Inflammatory macrophage treated with lipopolysaccharide for 1 hour (primary cell): Measurements from ENCODE around the gene MACC1.

Experiments used
- DNase-seq, 2 donors: peaks; one replicate each; pipeline ENCODE4 v3.0.0-alpha.2; 2020 to 2022

MACC1 gene, protein sequence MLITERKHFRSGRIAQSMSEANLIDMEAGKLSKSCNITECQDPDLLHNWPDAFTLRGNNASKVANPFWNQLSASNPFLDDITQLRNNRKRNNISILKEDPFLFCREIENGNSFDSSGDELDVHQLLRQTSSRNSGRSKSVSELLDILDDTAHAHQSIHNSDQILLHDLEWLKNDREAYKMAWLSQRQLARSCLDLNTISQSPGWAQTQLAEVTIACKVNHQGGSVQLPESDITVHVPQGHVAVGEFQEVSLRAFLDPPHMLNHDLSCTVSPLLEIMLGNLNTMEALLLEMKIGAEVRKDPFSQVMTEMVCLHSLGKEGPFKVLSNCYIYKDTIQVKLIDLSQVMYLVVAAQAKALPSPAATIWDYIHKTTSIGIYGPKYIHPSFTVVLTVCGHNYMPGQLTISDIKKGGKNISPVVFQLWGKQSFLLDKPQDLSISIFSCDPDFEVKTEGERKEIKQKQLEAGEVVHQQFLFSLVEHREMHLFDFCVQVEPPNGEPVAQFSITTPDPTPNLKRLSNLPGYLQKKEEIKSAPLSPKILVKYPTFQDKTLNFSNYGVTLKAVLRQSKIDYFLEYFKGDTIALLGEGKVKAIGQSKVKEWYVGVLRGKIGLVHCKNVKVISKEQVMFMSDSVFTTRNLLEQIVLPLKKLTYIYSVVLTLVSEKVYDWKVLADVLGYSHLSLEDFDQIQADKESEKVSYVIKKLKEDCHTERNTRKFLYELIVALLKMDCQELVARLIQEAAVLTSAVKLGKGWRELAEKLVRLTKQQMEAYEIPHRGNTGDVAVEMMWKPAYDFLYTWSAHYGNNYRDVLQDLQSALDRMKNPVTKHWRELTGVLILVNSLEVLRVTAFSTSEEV

DNA sequence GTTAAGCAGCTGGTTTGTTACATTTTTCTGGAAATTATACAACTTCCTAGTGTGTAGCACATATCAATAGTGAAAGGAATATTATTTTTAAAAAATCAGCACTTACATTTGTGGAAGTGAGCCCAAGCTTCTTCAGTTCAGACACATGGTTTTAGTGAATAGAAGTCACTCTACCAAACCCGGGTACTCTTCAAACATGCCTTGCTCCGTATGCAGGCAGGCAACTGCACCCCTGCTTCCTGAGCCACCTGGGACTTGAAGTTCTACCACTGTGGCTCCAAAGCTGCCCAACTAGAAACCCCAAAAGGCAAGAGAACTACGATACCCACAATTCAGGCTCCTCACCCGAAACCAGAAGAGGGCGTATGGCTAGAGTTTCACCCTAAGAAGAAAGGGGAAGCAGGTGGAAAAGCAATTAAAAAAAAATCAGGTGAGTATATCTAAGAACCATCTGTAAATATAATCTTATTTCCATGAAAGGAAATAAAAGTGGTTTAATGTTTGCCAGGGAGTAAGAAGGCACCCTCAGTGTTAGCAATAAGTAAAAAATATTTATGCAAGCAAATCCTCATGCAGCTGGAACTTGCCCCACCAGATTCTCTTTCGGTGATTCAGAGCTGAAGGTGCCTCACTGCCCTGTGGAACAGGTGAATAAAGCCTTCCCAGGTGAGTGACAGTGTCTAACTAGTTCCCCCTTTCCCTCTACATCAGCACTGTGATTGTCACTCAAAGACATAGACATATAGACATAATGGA is at the start of gene MACC1:
MACC1 (minus strand) TSS at position 192 of the 756 bp plus-strand sequence. CDS start 55,522 bp downstream, outside the sequence.
- peak; percentile 40 to 51 for DNase-seq

DNA sequence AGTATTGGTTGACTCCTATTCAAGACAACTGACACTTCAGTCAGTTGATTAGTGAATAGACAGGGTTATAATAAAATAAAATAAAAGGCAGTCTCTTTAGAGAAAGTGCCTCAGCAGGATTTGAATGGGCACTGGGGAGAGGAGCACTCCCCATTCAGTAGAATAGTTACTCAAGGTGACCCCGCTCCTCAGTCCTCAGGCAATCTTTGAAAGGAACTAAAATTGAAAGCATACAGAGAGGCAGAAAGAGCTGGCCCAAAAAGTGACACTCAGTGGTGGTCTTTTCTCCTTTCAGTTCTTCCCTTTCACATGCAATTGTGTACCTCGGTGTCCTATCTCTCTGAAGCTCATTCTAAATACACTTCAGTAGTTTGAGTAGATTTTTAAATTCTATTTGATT is 47.4 kb upstream of the MACC1 start:
- DNase-seq: no peak

GRCh38 chr7:20260223-20260622 is 43.0 kb upstream of the MACC1 start:
- DNase-seq: no peak

- no peak for DNase-seq
Measured at GRCh38 chr7:20257212-20257611, 40.0 kb upstream of the MACC1 start.

GRCh38 chr7:20249920-20250319 is 32.7 kb upstream of the MACC1 start:
- DNase-seq: no peak

- no peak for DNase-seq
Measured at GRCh38 chr7:20249376-20249775, 32.2 kb upstream of the MACC1 start.

GRCh38 chr7:20246236-20246635 is 29.1 kb upstream of the MACC1 start:
- no peak for DNase-seq

DNA sequence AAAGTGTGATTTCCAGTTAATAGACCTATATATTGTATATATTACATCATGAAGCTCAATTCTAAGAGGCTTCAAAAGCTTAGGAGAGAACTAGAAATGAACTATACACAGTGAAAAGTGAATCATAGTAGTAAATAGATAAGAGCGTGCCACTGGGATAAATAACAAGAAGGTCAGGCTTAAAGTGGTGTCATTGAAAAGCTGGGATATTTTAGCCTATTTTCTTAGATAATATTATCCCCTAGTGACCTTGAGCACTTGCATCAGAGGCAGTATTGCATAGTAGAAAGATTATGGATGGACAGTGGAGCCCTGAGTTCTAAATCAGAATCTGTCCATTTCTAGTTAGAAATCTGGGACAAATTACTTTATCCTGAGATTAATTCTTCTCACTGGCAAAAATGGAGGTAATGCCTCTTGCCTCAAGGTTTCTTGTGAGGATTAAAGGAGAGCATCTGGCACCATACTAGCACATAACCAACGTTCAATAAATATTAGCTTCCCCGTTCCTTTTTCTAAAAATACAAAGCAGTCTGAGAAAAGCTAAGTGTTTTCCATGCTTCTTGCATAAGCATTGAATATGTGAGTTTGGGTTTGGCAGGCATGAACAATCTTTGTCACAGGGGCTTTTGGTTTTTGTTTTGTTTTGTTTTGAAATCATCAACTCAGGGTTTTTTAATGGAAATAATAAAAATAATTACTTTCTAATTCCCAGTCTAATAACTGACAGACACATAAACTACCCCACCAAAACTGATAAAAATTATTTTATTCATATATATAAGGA is 27.3 kb upstream of the MACC1 start:
- DNase-seq: peak in 1 of 2 donors; percentile 34

DNA sequence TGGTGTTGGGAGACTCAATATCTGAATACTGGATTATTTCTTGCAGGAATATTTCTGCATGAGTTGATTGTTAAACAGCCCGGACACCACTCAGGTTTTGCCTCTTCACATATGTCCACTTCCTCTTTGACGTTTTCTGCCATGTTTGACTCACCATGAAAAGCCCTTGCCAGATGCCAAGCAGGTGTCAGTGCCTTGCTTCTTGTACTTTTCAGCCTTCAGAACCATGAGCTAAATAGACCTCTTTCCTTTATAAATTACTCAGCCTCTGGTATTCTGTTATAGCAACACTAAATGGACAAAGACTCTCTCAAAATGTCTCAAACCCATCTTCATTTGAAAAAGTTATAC is 24.7 kb upstream of the MACC1 start:
- no peak for DNase-seq

DNA sequence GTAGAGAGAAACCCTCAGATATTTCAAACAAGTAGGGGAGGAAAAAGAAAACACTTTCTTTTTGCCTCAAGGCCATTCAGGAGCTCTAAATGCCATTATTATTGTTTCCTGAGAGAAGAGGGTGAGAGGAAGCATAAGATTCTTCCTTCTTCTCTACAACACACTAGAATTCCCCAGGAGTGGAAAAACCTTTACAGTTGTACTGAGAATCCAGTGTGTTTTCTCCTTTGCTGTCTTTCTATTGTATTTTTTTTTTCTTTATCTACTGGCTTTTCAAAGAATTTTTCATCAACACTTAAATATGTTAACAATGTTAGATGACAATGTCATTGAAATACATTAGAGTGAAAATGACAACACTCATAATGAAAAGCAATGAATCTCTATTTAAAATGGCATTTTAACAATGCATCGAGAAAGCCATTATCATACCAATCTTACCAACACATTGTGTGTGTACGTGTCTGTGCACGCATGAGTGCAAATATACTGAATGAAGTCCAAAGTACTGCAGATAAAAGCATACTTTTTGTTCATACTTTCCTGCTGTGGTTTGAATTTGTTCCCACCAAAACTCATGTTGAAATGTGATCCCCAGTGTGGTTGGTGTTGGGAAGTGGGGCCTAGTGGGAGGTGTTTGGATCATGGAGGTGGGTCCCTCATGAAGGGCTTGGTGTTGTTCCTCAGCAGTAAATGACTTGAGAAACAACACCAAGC is 24.2 kb upstream of the MACC1 start:
- DNase-seq: no peak

DNA sequence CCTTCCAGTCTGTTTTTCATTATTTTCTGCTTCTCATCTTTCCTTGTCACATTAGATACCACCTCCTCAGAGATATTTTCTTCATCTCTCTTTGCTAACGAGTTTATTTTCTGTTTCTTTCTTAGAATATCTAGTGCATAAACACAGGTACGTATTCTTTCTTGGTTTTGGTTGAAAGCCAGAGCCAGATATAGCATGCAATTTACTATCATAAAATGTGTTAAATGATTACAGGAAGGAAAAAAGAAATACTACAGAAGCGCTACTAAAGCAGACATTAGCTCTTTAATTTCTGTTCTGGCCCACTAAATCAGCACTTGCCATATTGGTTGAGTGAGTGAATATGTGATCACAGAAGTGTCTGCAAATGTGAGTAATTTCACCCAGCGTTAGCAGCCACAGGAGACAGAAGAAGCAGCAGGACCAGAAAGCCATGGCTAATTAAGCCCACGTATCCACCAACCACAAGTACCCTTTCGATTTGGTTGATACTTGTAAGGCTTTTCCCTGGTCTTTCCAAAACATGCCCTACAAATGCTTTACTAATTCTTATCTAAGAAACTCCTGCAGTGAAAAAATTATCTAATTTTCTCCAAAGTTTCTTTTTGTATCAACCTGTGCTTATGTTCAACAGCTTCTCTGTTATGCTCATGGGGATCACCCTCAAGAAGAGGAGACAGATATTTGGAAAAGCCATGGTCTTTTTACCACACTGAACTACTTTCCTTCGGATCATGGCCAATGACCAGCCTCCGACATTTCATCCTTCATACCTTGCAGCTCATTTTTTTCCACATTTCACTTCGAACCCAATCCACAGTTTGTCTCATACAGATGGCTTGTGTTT is 23.1 kb upstream of the MACC1 start:
- DNase-seq: no peak

DNA sequence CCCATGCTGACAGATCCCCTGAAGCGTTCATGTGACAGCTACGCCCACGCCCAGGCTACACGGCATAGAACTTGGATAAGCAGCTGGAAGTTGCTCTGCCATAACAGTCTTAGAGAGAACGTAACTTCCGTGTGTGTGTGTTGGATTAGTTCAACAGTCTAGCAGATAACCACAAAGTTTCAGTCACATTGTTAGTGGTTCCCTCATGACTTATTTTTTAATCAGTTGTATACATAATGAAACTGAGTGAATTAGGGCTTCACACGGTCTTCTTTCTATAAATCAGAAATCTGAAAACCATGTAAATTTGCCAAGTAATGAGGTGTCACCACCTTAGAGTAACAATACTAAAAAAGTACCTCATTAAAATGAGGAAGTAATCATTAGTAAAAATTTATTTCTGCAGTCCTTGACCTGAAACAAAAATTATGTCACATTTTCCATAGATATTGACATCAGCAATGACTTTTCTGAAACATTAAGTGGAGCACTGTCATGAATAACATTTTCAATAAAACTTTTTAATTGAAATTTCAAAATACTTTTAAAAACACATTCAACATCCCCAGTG is 21.7 kb upstream of the MACC1 start:
- DNase-seq: peak; percentile 76 to 78

GRCh38 chr7:20238194-20238753 is 21.1 kb upstream of the MACC1 start:
- no peak for DNase-seq

DNA sequence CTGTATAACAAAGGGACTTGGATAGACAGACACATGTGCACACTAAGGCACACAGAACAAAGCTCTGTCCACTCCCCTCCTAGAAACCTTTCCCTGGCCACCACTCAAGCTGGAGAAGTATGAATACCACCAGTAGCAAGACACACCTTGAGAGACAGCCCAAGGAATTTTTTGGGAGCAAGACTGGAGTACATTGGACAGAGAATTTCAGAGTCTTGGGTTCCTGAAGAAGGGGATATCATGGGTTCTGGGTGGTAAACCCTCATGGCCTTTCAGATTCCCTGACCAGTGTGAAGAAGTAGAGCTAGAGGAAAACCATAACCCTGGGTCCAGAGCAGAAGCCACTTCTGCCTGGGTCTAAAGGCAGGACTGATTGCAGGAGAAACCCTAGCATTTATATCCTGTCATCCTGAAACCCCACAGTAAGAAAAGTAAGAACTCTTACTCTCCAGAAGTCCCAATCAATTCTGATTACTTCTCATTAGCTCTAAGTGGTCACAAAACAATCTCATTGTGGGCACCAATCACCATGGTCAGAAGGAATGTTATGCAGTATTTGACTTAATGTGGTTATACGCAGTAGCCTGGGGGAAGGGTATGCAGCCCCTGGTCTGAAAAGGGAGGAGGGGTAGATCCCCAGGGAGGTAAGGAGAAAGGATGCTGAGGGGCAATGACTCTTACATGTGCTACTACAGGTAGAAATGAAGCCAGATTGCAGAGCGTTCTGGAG is 20.4 kb upstream of the MACC1 start:
- DNase-seq: no peak

DNA sequence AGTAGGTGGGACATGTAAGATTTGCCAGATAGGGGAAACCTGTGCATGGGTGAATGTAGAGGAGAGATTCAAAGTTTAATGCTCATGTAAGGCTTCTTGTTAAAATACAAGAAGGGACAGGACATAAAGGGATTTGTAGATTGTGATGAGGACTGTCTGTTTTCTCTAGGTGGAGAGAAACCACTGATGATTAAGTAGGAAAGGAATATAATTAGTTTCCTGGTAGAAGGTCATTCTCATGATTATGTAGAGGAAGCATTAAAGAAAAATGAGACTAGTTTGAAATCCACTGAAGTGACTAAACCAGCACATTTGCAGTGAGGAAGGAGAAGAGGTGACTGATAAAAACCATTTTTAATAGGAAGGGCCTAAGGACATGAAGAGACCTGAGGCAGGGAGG is 19.6 kb upstream of the MACC1 start:
- no peak for DNase-seq

GRCh38 chr7:20236043-20236442 is 18.9 kb upstream of the MACC1 start:
- DNase-seq: no peak

DNA sequence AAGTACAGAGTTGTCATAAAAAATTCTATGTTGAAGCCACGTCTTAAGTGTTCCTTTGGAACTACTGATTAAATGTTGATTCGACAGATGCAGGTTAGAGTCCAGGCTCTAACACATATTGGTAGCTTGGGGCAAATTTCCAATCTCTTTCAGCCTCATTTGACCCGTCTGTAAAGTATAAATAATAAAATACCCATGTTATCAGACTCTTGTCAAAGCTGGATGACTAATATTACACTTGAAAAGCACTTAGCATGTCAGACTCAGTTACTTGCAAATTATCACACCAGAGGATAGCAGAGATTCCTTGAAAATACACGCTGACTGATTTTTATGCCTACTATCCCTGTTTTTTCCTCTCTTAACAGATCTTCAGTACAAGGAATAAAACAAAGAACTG is 18.1 kb upstream of the MACC1 start:
- DNase-seq: no peak

GRCh38 chr7:20233362-20233761 is 16.2 kb upstream of the MACC1 start:
- DNase-seq: no peak

DNA sequence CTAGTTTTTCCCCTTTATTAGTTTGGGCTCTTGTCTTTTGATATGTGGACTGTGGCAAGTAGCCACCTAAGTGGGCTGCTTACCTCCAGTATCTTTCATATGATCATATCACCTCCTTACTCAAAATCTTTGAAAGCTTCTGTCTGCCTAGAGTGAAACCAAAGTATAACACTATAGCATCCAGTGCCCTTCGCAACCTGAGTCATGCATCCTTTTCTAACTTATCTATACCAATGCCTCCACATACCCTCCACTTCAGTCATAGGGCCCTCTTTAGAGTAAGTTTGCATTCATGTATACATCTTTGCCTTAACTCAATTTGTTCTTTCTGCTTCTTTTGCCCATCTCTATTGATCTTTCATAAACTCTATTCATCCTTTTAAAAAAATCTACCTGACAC is 15.7 kb upstream of the MACC1 start:
- DNase-seq: no peak
